Erythroblast (primary cell): Measurements from ENCODE around the gene LYAR.

ENCODE experiments used
- GATA1 ChIP-seq: IDR thresholded peaks from 2 replicates; pipeline ENCODE4 v1.6.1; 2011; ENCODE audit warnings: low read depth, mild to moderate bottlenecking, control low read depth, low read length, moderate library complexity
- POLR2A ChIP-seq: IDR thresholded peaks from 2 replicates; pipeline ENCODE4 v1.6.1; 2011; ENCODE audit warnings: mild to moderate bottlenecking, low read length

DNA sequence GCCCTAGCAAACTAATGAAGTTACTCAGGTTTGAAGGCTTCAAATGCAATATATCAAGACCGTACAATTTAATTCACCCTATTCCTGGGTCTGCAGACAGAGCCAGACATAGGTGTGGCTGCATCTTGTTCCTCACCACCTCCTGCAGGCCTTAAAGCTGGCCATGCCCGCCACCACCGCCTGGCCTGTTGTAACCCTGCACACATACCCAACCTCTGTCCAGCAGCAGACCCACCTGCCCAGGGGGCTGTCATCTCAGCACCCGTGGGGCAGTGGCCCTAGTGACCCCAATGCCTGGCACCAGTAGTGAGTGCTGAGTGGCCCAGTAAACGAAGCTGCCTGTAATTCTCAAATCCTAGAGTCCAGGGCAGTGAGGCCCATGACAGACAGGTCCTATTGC, 40.8 kb upstream of the LYAR start:
- TF ChIP-seq POLR2A (no peak), GATA1 (no peak)
